IMR-90 (cell line): ENCODE measurements around the gene POLR3F.

Source experiments
- BHLHE40 ChIP-seq: fragments of 150-350 bp; IDR thresholded peaks from 2 replicates; pipeline ENCODE4 v1.6.1; 2016; ENCODE audit warnings: mild to moderate bottlenecking, low read depth, low read length
- CEBPB ChIP-seq: IDR thresholded peaks from 2 replicates; pipeline ENCODE4 v1.6.1; 2012; ENCODE audit warnings: low read depth, low read length, improper control_type of control experiment
- CHD1 ChIP-seq: IDR thresholded peaks from 2 replicates; pipeline ENCODE4 v1.6.1; 2012; ENCODE audit warnings: low read depth, low read length, improper control_type of control experiment
- CTCF ChIP-seq: conservative IDR thresholded peaks from 2 replicates; pipeline ENCODE4 v1.5.1; 2012; ENCODE audit warnings: mild to moderate bottlenecking, low read depth, low read length, improper control_type of control experiment
- MAFK ChIP-seq: IDR thresholded peaks from 2 replicates; pipeline ENCODE4 v1.6.1; 2012; ENCODE audit warnings: low read depth, low read length, improper control_type of control experiment
- POLR2A ChIP-seq: IDR thresholded peaks from 2 replicates; pipeline ENCODE4 v1.6.1; 2012; ENCODE audit warnings: mild to moderate bottlenecking, low read depth, low read length
- RAD21 ChIP-seq: IDR thresholded peaks from 2 replicates; pipeline ENCODE4 v1.6.1; 2012; ENCODE audit warnings: low read length, improper control_type of control experiment
- RCOR1 ChIP-seq: IDR thresholded peaks from 2 replicates; pipeline ENCODE4 v1.6.1; 2012; ENCODE audit warnings: mild to moderate bottlenecking, low read length, improper control_type of control experiment; ENCODE audit not compliant: insufficient replicate concordance
- RFX5 ChIP-seq: IDR thresholded peaks from 2 replicates; pipeline ENCODE4 v1.8.0; 2012; ENCODE audit warnings: low read depth, mild to moderate bottlenecking, low read length, moderate library complexity
- SMC3 ChIP-seq: fragments of 150-350 bp; IDR thresholded peaks from 2 replicates; pipeline ENCODE4 v1.6.1; 2016; ENCODE audit warnings: low read depth, mild to moderate bottlenecking, antibody characterized with exemption, low read length, moderate library complexity
- TF ChIP-seq, protein P1 (sequence below): fragments of 150-350 bp; IDR thresholded peaks from 2 replicates; pipeline ENCODE4 v1.6.1; 2016; ENCODE audit warnings: low read depth, mild to moderate bottlenecking, low read length, moderate library complexity, borderline replicate concordance

GRCh38 chr20:18533491-18533890, 66.3 kb downstream of the POLR3F start:
- TF ChIP-seq CTCF (no peak), RFX5 (no peak), SMC3 (no peak), POLR2A (no peak), BHLHE40 (no peak), RCOR1 (no peak), RAD21 (no peak), CHD1 (no peak), CEBPB (no peak), MAFK (no peak)
- TF ChIP-seq, protein P1, sequence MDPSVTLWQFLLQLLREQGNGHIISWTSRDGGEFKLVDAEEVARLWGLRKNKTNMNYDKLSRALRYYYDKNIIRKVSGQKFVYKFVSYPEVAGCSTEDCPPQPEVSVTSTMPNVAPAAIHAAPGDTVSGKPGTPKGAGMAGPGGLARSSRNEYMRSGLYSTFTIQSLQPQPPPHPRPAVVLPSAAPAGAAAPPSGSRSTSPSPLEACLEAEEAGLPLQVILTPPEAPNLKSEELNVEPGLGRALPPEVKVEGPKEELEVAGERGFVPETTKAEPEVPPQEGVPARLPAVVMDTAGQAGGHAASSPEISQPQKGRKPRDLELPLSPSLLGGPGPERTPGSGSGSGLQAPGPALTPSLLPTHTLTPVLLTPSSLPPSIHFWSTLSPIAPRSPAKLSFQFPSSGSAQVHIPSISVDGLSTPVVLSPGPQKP: no peak
